Mucosa of stomach (tissue), 1 donor: ENCODE measurements around the gene IQUB.
"Not testable (repeated sequence)": the region's sequence is repeated elsewhere in the genome, so short reads cannot be mapped to it uniquely, and the experiment has no call there.

Experiments
- H3K27me3 ChIP-seq: one replicate; pipeline ENCODE4 v1.7.0; 2013; ENCODE audit warnings: mild to moderate bottlenecking, low read length; ENCODE audit not compliant: control insufficient read depth, insufficient read depth
- H3K36me3 ChIP-seq: one replicate; pipeline ENCODE4 v1.7.0; 2013; ENCODE audit warnings: low read length; ENCODE audit not compliant: control insufficient read depth, insufficient read depth
- H3K4me1 ChIP-seq: one replicate; pipeline ENCODE4 v1.7.0; 2013; ENCODE audit warnings: mild to moderate bottlenecking, low read length; ENCODE audit not compliant: control insufficient read depth, insufficient read depth
- H3K4me3 ChIP-seq: one replicate; pipeline ENCODE4 v1.7.0; 2013; ENCODE audit warnings: low read length
- H3K9ac ChIP-seq: one replicate; pipeline ENCODE4 v1.7.0; 2013; ENCODE audit warnings: mild to moderate bottlenecking, low read length, moderate library complexity
- H3K9me3 ChIP-seq: one replicate; pipeline ENCODE4 v1.7.0; 2013; ENCODE audit warnings: mild to moderate bottlenecking, low read length, moderate library complexity; ENCODE audit not compliant: control insufficient read depth
- donor health status: Pancreatic carcinoma.

IQUB gene

DNA sequence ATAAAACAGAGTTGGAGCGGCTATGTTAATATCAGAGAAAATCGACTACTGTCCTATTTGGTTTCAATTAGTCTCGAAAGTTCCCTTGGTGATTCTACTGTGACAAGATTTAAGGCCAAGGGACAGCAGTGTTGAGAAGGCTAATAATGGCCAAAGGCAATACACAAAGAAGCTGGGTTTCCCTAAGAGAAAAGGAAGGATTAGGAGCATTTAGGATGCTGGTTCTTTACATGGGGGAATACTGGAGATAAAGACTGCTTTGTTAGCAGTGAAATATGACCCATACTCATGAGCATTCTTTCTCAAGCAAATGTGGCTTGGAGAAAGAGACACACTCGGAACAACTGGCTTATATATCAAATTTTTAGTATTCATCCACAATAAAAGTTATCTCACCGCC is 32.2 kb downstream of the IQUB start:
- Histone ChIP-seq H3K9ac (no peak overlapping the region), H3K4me3 (no peak overlapping the region), H3K9me3 (no peaks in the 10 kb centered on the region), H3K27me3 (no peaks in the 10 kb centered on the region), H3K36me3 (no peaks in the 10 kb centered on the region), H3K4me1 (no peaks in the 10 kb centered on the region)

DNA sequence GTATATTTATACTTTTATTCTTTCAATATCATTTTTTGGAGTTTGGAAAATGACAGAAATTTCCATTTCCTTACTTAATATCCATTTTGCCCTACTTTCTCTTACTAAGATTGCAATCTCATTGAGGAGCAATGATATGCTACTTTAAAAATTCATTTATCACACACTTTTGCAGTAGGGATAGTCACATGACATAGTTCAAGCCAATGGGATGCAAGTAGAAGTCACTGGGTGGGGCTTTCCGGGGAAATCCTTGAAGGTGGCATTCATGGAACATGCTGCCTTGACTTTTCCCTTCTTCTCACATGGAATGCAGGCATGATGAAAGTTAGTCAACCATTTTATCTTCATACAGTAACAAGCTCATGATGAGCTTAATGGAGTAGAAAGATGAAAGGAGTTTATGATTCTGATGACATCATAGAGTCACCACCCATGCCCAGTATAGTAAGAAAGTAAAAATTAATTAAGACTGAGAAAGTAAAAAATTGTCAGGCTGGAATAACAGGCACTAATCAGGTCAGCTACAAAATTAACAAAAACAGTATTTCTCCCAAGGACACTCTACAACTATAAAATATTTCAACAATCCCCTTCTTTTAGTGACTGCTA is 33.4 kb downstream of the IQUB start:
- no peak overlapping the region for H3K9ac ChIP-seq
- no peaks in the 10 kb centered on the region for H3K4me1 ChIP-seq
- H3K36me3 ChIP-seq, result no peaks in the 10 kb centered on the region
- no peaks in the 10 kb centered on the region for H3K27me3 ChIP-seq
- H3K9me3 ChIP-seq, result no peaks in the 10 kb centered on the region
- H3K4me3 ChIP-seq, result no peak overlapping the region

DNA sequence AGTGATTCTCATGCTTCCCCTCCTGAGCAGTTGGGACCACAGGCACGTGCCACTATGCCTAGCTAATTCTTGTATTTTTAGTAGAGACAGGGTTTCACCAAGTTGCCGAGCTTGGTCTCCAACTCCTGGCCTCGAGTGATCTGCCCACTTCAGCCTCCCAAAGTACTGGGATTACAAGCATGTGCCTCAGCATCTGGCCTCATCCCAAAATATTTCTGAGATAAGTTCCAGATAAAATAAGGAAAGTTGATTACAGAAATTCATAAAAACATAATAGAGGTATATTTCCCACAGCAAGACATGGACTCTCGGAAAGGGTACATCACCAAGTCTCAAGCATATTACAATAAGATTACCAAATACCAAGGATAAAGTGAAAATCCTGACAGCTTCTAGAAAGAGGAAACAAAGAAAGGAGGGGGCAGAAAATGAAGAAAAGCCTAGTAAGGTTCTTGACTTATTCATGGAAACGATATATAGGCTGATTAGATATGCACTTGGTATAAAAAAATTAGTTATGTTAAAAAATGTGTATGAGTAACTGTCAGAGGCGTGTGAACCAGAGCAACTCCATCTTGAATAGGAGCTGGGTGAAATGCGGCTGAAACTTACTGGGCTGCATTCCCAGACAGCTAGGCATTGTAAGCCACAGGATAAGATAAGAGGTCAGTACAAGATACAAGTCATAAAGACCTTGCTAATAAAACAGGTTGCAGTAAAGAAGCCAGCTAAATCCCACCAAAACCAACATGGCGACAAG is 35.0 kb downstream of the IQUB start:
- H3K4me1 ChIP-seq, result no peaks in the 10 kb centered on the region
- no peak overlapping the region for H3K9ac ChIP-seq
- H3K27me3 ChIP-seq, result no peaks in the 10 kb centered on the region
- no peaks in the 10 kb centered on the region for H3K36me3 ChIP-seq
- H3K9me3 ChIP-seq, result no peaks in the 10 kb centered on the region
- no peak overlapping the region for H3K4me3 ChIP-seq

DNA sequence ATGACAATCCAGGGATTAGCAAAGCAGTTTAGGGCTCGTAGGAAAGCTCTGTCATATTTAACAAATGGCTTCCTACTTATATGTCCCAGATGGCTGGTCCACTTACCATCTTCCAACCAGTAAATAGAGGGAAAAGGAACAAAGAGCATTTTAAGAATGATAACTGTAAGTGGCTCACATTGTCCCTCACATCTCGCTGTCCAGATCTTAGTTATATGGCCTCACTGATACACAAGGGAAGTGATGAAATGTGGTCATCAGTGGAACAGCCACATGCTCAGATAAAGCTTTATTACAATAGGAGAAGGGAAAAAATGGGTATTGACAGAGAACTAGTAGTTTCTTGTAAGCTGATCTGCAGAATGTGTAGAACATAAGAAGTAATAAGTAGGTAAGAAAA is 35.8 kb downstream of the IQUB start:
- no peak overlapping the region for H3K9ac ChIP-seq
- H3K4me1 ChIP-seq, result no peaks in the 10 kb centered on the region
- H3K27me3 ChIP-seq, result no peaks in the 10 kb centered on the region
- H3K36me3 ChIP-seq, result no peaks in the 10 kb centered on the region
- no peaks in the 10 kb centered on the region for H3K9me3 ChIP-seq
- H3K4me3 ChIP-seq, result no peak overlapping the region

DNA sequence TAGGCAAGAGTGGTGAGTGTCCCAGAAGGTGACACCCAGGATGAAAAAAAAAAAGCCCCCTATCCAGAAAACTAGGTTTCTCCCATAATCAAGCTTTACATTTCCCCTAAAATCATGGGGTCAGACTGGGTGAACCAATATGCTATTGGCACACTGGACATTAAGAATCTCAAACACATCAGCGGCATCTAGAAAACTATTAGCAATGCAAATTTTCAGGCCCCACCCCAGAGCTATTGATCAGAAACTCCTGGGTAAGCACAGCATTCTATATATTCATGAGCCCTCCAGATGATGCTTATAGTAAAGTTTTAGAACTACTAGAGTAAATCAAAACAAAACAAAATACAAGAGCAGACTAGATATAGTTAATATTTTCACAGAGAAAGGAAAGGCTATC is 36.4 kb downstream of the IQUB start:
- Histone ChIP-seq H3K4me1 (no peaks in the 10 kb centered on the region), H3K4me3 (no peak overlapping the region), H3K9me3 (no peaks in the 10 kb centered on the region), H3K9ac (no peak overlapping the region), H3K36me3 (no peaks in the 10 kb centered on the region), H3K27me3 (no peaks in the 10 kb centered on the region)

DNA sequence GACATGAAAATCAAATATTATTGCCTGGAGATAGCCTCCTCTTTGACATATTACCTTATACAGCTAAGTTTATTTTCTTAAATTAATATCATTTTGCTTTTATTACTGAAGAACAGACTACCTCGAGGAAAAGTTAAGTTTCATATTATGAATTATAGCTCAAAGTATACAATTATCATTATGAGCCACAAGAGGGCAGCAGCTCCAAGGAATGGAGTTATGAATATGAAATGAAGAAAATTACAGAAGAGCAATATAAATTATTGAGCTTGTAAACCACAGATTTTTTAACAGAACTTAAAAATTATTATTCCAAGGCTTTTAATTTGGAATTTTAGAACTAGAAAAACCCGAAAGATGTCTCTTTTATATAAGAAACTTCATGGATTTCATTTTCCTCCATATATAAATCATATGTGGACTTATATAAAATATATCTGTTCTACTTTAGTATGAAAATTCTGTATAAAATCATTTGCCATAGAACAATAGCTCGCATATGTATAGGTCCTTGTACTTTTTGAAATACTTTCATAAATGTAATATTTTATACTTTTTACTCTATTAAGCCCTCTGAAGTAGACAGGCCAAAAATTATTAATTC is 40.1 kb downstream of the IQUB start:
- Histone ChIP-seq H3K4me3 (no peak overlapping the region), H3K36me3 (no peaks in the 10 kb centered on the region), H3K4me1 (no peaks in the 10 kb centered on the region), H3K9ac (no peak overlapping the region), H3K9me3 (no peaks in the 10 kb centered on the region), H3K27me3 (no peaks in the 10 kb centered on the region)

GRCh38 chr7:123492485-123492884 is 41.9 kb downstream of the IQUB start:
- no peaks in the 10 kb centered on the region for H3K36me3 ChIP-seq
- H3K4me3 ChIP-seq, result no peak overlapping the region
- H3K9me3 ChIP-seq, result no peaks in the 10 kb centered on the region
- no peaks in the 10 kb centered on the region for H3K4me1 ChIP-seq
- H3K9ac ChIP-seq, result no peak overlapping the region
- no peaks in the 10 kb centered on the region for H3K27me3 ChIP-seq

DNA sequence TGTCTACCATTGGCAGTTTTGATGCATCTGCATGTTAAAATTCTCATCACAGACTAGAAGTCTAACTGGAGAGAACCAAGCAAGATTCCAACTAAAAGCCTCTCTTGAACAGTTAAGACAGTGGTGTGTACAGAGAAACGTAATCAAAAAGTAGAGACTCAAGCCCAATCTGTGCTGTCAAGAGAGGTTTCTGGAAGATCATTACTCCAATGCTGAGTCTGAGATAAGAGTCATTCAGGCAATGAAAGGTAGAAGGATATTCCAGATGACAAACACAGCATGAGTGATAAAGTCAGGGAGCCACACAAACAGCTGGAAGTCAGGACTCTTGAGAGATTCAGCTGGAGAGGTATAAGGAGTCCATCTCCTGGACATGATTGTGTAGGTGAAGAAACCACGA is 48.7 kb downstream of the IQUB start:
- Histone ChIP-seq H3K27me3 (no peaks in the 10 kb centered on the region), H3K9ac (no peak overlapping the region)

GRCh38 chr7:123485187-123485586 is 49.2 kb downstream of the IQUB start:
- H3K27me3 ChIP-seq, result no peaks in the 10 kb centered on the region
- no peak overlapping the region for H3K9ac ChIP-seq
- no peaks in the 10 kb centered on the region for H3K36me3 ChIP-seq
- no peaks in the 10 kb centered on the region for H3K9me3 ChIP-seq
- H3K4me3 ChIP-seq, result no peak overlapping the region
- no peaks in the 10 kb centered on the region for H3K4me1 ChIP-seq

More for the DNA sequence above, 48.7 kb downstream of the IQUB start:
- Histone ChIP-seq H3K4me3 (no peak overlapping the region), H3K9me3 (no peaks in the 10 kb centered on the region), H3K4me1 (no peaks in the 10 kb centered on the region), H3K36me3 (no peaks in the 10 kb centered on the region)

DNA sequence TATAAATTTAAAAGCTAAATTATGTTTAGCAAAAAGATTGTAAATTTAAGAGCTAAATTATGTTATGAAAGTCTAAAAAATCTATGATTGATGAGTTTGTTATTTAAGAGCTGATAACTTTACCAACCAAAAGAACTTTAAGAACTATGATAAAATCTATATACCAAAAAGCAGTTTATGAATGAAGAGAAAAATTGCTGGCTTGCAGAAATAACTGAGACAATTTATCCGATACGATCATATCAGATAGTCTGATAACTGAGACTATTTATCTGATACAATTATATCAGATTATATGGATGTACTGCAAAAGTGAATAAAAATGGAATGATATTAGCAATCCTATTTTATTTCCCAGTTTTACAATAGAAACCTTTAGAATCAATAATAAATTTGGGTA is 50.2 kb downstream of the IQUB start:
- Histone ChIP-seq H3K9me3 (no peaks in the 10 kb centered on the region), H3K9ac (no peak overlapping the region), H3K36me3 (no peaks in the 10 kb centered on the region), H3K4me1 (no peaks in the 10 kb centered on the region), H3K4me3 (no peak overlapping the region), H3K27me3 (no peaks in the 10 kb centered on the region)

DNA sequence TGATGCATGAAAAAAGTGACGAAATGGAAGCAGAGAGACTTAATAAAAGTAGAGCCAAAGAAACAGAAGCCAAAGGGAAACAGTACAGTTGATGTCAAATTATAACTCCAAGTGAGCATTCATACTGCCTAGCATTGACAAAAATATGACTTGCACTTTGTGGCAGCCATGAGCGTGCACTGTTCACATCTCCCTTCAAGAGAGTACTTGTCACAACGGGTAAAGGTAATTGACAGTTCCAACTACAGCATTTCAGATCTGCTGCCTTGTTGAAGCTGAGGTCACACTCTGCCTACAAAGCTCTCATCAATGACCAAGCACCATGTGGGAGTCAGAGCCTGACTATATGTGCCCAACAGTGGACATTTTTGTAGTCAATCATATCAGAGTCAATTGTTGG is 54.3 kb downstream of the IQUB start:
- Histone ChIP-seq H3K27me3 (no peaks in the 10 kb centered on the region), H3K36me3 (no peaks in the 10 kb centered on the region), H3K4me1 (no peaks in the 10 kb centered on the region), H3K9ac (no peak overlapping the region), H3K9me3 (no peaks in the 10 kb centered on the region), H3K4me3 (no peak overlapping the region)

DNA sequence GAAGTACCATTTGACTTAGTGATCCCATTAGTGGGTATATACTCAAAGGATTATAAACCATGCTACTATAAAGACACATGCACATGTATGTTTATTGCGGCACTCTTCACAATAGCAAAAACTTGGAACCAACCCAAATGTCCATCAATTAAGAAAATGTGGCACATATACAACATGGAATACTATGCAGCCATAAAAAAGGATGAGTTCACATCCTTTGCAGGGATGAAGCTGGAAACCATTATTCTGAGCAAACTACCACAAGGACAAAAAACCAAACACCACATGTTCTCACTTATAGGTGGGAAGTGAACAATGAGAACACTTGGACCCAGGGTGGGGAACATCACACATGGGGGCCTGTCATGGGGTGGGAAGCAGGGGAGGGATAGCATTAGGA is 56.3 kb downstream of the IQUB start:
- H3K36me3 ChIP-seq, H3K9me3 ChIP-seq, H3K4me1 ChIP-seq, H3K9ac ChIP-seq, H3K27me3 ChIP-seq, H3K4me3 ChIP-seq: not testable (repeated sequence)
